Measurements from ENCODE around the gene TMEM145.

The TMEM145 gene

DNA sequence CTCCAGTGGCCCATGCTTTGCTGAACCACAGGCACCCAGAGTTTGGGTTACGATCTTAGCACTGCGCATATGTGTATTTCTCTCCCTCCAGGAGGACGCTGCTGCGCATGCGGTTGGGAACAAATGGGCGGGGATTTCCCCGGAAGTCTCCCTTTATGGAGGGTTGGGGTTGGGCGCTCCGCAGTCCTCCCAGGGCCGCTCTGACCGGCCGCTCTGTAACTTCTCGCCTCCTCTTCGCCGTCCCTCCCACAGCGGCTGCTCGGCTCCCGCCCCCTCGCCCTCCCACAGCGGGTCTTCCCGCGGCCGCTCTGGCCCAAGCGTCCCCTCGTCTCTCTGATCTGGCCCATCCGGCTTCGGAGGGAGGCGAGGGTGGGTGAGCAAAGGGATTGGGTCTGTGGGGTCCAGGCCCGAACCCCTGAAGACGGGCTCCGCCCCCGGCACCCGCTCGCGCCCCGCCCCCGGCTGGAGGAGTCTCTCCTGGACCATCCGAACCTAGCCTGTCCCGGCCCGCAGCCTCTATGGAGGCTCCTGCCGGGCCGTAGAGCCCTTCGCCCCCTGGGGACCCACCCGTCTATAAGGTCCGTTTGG is 12.3 kb downstream of the TMEM145 start, which contains the start of gene MEGF8:
MEGF8 (plus strand) TSS at position 328 of the 588 bp plus-strand sequence. CDS start 609 bp downstream, outside the sequence.
- peak; percentile 76 for TF ChIP-seq FOXP2 (optimal IDR thresholded peaks at IDR 0.05; ENCODE audit: borderline replicate concordance, extremely low read depth, extremely low read length, insufficient read depth)
- TF ChIP-seq, protein P1, sequence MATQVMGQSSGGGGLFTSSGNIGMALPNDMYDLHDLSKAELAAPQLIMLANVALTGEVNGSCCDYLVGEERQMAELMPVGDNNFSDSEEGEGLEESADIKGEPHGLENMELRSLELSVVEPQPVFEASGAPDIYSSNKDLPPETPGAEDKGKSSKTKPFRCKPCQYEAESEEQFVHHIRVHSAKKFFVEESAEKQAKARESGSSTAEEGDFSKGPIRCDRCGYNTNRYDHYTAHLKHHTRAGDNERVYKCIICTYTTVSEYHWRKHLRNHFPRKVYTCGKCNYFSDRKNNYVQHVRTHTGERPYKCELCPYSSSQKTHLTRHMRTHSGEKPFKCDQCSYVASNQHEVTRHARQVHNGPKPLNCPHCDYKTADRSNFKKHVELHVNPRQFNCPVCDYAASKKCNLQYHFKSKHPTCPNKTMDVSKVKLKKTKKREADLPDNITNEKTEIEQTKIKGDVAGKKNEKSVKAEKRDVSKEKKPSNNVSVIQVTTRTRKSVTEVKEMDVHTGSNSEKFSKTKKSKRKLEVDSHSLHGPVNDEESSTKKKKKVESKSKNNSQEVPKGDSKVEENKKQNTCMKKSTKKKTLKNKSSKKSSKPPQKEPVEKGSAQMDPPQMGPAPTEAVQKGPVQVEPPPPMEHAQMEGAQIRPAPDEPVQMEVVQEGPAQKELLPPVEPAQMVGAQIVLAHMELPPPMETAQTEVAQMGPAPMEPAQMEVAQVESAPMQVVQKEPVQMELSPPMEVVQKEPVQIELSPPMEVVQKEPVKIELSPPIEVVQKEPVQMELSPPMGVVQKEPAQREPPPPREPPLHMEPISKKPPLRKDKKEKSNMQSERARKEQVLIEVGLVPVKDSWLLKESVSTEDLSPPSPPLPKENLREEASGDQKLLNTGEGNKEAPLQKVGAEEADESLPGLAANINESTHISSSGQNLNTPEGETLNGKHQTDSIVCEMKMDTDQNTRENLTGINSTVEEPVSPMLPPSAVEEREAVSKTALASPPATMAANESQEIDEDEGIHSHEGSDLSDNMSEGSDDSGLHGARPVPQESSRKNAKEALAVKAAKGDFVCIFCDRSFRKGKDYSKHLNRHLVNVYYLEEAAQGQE (IDR thresholded peaks at IDR 0.05; ENCODE audit: insufficient read depth in 1 of 2, low read depth in 2 of 2, low read length in 2 of 2) = no peak; a peak in 1 of 4 replicates
- peak; percentile 86 for TF ChIP-seq POLR2AphosphoS5 (IDR thresholded peaks at IDR 0.05; ENCODE audit: low read depth, low read length)
- TF ChIP-seq SIN3A (IDR thresholded peaks at IDR 0.05; ENCODE audit: borderline replicate concordance, insufficient read depth, low read length) = no peak
- peak; percentile 60; the same call in 1 of the 2 replicates for TF ChIP-seq TAF1 (IDR thresholded peaks at IDR 0.05; ENCODE audit: borderline replicate concordance, insufficient read depth, low read length)

DNA sequence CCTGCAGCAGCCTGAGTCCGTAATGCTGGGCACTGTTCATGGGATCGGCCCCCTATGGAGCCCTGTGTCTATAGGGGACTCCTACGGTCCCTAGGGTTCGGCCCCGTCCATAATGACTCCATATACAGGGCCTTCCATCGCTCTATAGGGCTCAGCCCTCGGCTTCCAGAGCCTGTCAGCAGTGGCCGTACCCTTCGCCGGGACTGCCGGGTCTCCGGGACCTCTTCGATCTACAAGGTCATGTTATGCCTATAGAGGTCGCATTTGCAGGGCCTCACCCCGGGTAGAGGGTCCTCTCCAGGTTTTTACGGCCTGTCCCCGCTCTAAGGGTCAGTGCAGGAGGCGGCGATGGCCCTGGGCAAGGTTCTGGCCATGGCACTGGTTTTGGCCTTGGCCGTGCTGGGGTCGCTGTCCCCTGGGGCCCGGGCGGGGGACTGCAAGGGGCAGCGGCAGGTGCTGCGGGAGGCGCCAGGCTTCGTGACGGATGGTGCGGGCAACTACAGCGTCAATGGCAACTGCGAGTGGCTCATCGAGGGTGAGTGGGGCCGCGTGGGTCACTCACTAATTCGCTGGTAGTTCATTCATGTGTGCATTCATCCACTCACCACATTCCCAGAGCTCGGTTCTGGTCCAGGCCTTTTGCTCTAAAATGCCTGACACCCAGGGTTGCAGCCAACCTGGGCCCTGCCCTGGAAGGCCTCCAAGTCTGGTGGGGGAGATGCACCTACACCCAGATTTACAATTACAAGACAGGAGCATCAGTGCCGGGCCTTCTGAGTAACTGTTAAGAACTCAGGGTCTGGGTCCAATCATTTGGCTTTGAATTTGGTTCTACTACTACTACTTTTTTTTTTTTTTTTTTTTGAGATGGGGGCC is 13.0 kb downstream of the TMEM145 start:
- TF ChIP-seq POLR2AphosphoS5 (IDR thresholded peaks at IDR 0.05; ENCODE audit: low read depth, low read length) = no peak
- TF ChIP-seq, protein P1 (IDR thresholded peaks at IDR 0.05; ENCODE audit: insufficient read depth in 1 of 2, low read depth in 2 of 2, low read length in 2 of 2) = no peak
- TF ChIP-seq SIN3A (IDR thresholded peaks at IDR 0.05; ENCODE audit: borderline replicate concordance, insufficient read depth, low read length) = no peak
- no peak for TF ChIP-seq TAF1 (IDR thresholded peaks at IDR 0.05; ENCODE audit: borderline replicate concordance, insufficient read depth, low read length)
- no peak for TF ChIP-seq FOXP2 (optimal IDR thresholded peaks at IDR 0.05; ENCODE audit: borderline replicate concordance, extremely low read depth, extremely low read length, insufficient read depth)

GRCh38 chr19:42326969-42327368 is 13.9 kb downstream of the TMEM145 start:
- TF ChIP-seq, protein P1 (IDR thresholded peaks at IDR 0.05; ENCODE audit: insufficient read depth in 1 of 2, low read depth in 2 of 2, low read length in 2 of 2) = no peak

- no peak for TF ChIP-seq POLR2AphosphoS5 (IDR thresholded peaks at IDR 0.05; ENCODE audit: low read depth, low read length)
- TF ChIP-seq, protein P1 (IDR thresholded peaks at IDR 0.05; ENCODE audit: insufficient read depth in 1 of 2, low read depth in 2 of 2, low read length in 2 of 2) = no peak
- TF ChIP-seq FOXP2 (optimal IDR thresholded peaks at IDR 0.05; ENCODE audit: borderline replicate concordance, extremely low read depth, extremely low read length, insufficient read depth) = no peak
- TF ChIP-seq TAF1 (IDR thresholded peaks at IDR 0.05; ENCODE audit: borderline replicate concordance, insufficient read depth, low read length) = no peak
- no peak for TF ChIP-seq SIN3A (IDR thresholded peaks at IDR 0.05; ENCODE audit: borderline replicate concordance, insufficient read depth, low read length)
These were observed 14.3 kb downstream of the TMEM145 start for GRCh38 chr19:42327381-42327780.
